Stimulated activated CD4-positive, alpha-beta T cell treated with anti-CD3 and anti-CD28 coated beads, Interleukin-1b, Interleukin-23, amount 100 ng/mL, for 4 hours (primary cell): Measurements from ENCODE around the gene WDR70.

Experiments used
- DNase-seq, 2 donors: peaks; one replicate each; pipeline ENCODE4 v3.0.0-alpha.2; 2020; ENCODE audit warnings: low read depth in 2 of 2

The WDR70 gene

GRCh38 chr5:37723162-37723961 lies 344.2 kb downstream of the WDR70 start:
- peak in 1 of 2 donors; percentile 3 for DNase-seq

GRCh38 chr5:37724395-37725125 lies 345.4 kb downstream of the WDR70 start:
- DNase-seq, result no peak

GRCh38 chr5:37725185-37725584 lies 346.1 kb downstream of the WDR70 start:
- no peak for DNase-seq

GRCh38 chr5:37727238-37727637 lies 348.1 kb downstream of the WDR70 start:
- DNase-seq, result no peak

GRCh38 chr5:37730896-37731455 lies 351.9 kb downstream of the WDR70 start:
- no peak for DNase-seq

GRCh38 chr5:37734114-37734513 lies 355.0 kb downstream of the WDR70 start:
- no peak for DNase-seq

- DNase-seq, result no peak
Observed at GRCh38 chr5:37735649-37736347, 356.7 kb downstream of the WDR70 start.

- DNase-seq, result no peak
Observed at GRCh38 chr5:37736397-37736796, 357.3 kb downstream of the WDR70 start.

- no peak for DNase-seq
Observed at GRCh38 chr5:37737326-37738056, 358.4 kb downstream of the WDR70 start.

- no peak for DNase-seq
Observed at GRCh38 chr5:37738057-37738691, 359.1 kb downstream of the WDR70 start.

- DNase-seq, result no peak
Observed at GRCh38 chr5:37738865-37739488, 359.9 kb downstream of the WDR70 start.

- no peak for DNase-seq
Observed at GRCh38 chr5:37739817-37740261, 360.7 kb downstream of the WDR70 start.

- no peak for DNase-seq
Observed at GRCh38 chr5:37740331-37741066, 361.4 kb downstream of the WDR70 start.

GRCh38 chr5:37742111-37742510 lies 363.0 kb downstream of the WDR70 start:
- no peak for DNase-seq

GRCh38 chr5:37751227-37751626 lies 372.1 kb downstream of the WDR70 start:
- no peak for DNase-seq

- DNase-seq, result no peak
Observed at GRCh38 chr5:37754976-37755375, 375.9 kb downstream of the WDR70 start.

- DNase-seq, result no peak
Observed at GRCh38 chr5:37755581-37755980, 376.5 kb downstream of the WDR70 start.

- DNase-seq, result no peak
Observed at GRCh38 chr5:37756248-37756647, 377.1 kb downstream of the WDR70 start.

- DNase-seq, result no peak
Observed at GRCh38 chr5:37757980-37758582, 379.0 kb downstream of the WDR70 start.
